KMS-11 (cell line): ENCODE data around the gene NRXN3.

Experiments
- H2AFZ ChIP-seq: fragments of 200-600 bp; sonication (generic); 2 replicates; pipeline ENCODE4 v1.6.1; 2016; ENCODE audit warnings: antibody characterized with exemption, mixed run types, low read depth
- H3K27ac ChIP-seq: fragments of 200-600 bp; sonication (generic); 2 replicates; pipeline ENCODE4 v1.6.1; 2016; ENCODE audit warnings: mild to moderate bottlenecking, mixed run types
- H3K27me3 ChIP-seq: fragments of 200-600 bp; sonication (generic); 2 replicates; pipeline ENCODE4 v1.6.1; 2017; ENCODE audit warnings: mild to moderate bottlenecking, low read depth, mixed run types, moderate library complexity; ENCODE audit not compliant: insufficient read depth
- H3K36me3 ChIP-seq: fragments of 200-600 bp; sonication (generic); 2 replicates; pipeline ENCODE4 v1.6.1; 2017; ENCODE audit warnings: mild to moderate bottlenecking, mixed run types; ENCODE audit not compliant: insufficient read depth
- H3K4me1 ChIP-seq: fragments of 200-600 bp; sonication (generic); 2 replicates; pipeline ENCODE4 v1.6.1; 2016; ENCODE audit warnings: mild to moderate bottlenecking, low read depth, mixed run types; ENCODE audit not compliant: poor library complexity, severe bottlenecking
- H3K4me2 ChIP-seq: fragments of 200-600 bp; sonication (generic); 2 replicates; pipeline ENCODE4 v1.7.0; 2016; ENCODE audit warnings: mild to moderate bottlenecking, mixed run types
- H3K4me3 ChIP-seq: fragments of 200-600 bp; sonication (generic); IDR thresholded peaks from 2 replicates; pipeline ENCODE4 v1.6.1; 2017; ENCODE audit warnings: low read depth, low read length, mixed read lengths; ENCODE audit not compliant: insufficient read depth
- H3K79me2 ChIP-seq: fragments of 200-600 bp; sonication (generic); 2 replicates; pipeline ENCODE4 v1.6.1; 2016; ENCODE audit warnings: low read depth, mixed run types; ENCODE audit not compliant: insufficient read depth
- H3K9ac ChIP-seq: fragments of 200-600 bp; sonication (generic); 2 replicates; pipeline ENCODE4 v1.6.1; 2016; ENCODE audit warnings: mild to moderate bottlenecking, mixed run types
- H4K20me1 ChIP-seq: fragments of 200-600 bp; sonication (generic); 2 replicates; pipeline ENCODE4 v1.6.1; 2016; ENCODE audit warnings: mild to moderate bottlenecking, mixed run types; ENCODE audit not compliant: insufficient read depth
- TF ChIP-seq, protein P1 (sequence below): fragments of 200-600 bp; sonication (generic); conservative IDR thresholded peaks from 2 replicates; pipeline ENCODE4 v1.6.1; 2017; ENCODE audit warnings: low read depth, mild to moderate bottlenecking, antibody characterized with exemption, low read length, moderate library complexity, mixed read lengths

Gene NRXN3

DNA sequence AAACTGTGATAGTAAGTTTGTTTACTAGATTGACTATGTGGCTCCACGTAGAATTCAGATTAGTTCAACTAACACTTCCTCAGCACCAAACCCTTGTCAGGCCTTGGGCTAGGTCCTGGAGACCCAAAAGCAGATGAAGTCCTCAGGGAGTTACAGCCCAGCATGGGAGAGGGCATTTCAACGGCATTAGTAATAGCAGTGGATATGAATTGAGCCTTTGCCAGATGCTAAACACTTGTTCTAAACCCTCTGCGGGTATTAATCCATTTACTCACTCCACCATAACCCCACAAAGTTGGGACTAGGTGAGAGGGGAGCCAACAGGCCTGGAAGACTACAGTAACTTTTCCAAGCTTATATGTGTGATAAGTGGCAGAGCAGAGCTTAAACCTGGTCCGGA, 1326.5 kb downstream of the NRXN3 start:
- Histone ChIP-seq H3K4me3 (no peak overlapping the region), H3K9ac (no peak overlapping the region), H3K4me2 (no peak overlapping the region), H4K20me1 (no peaks in the 10 kb centered on the region), H2AFZ (no peak overlapping the region), H3K4me1 (no peaks in the 10 kb centered on the region), H3K27ac (no peak overlapping the region), H3K36me3 (no peaks in the 10 kb centered on the region), H3K79me2 (no peaks in the 10 kb centered on the region), H3K27me3 (no peaks in the 10 kb centered on the region)
- TF ChIP-seq, protein P1, sequence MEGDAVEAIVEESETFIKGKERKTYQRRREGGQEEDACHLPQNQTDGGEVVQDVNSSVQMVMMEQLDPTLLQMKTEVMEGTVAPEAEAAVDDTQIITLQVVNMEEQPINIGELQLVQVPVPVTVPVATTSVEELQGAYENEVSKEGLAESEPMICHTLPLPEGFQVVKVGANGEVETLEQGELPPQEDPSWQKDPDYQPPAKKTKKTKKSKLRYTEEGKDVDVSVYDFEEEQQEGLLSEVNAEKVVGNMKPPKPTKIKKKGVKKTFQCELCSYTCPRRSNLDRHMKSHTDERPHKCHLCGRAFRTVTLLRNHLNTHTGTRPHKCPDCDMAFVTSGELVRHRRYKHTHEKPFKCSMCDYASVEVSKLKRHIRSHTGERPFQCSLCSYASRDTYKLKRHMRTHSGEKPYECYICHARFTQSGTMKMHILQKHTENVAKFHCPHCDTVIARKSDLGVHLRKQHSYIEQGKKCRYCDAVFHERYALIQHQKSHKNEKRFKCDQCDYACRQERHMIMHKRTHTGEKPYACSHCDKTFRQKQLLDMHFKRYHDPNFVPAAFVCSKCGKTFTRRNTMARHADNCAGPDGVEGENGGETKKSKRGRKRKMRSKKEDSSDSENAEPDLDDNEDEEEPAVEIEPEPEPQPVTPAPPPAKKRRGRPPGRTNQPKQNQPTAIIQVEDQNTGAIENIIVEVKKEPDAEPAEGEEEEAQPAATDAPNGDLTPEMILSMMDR, result no peak

DNA sequence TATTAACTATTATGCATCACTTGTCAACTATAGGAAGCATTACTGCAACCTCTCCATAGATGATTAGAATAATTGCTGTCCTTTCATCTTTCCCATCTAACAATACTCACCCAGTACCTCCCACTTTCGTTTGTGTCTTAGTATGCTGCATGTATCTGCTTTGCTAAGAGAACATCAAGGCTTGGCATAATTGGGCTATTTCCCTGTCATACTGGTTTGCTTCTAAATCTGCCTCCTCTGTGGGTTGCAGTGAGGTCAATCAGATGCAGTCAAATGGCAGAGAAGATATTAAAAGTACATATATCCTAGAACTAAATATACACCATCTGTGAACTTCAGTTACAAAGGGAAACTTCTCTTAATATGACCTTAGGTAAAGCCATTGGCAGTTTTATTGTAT, 1330.3 kb downstream of the NRXN3 start:
- Histone ChIP-seq H3K4me1 (no peaks in the 10 kb centered on the region), H2AFZ (no peak overlapping the region), H3K4me3 (no peak overlapping the region), H3K4me2 (no peak overlapping the region), H3K79me2 (no peaks in the 10 kb centered on the region), H3K9ac (no peak overlapping the region), H3K36me3 (no peaks in the 10 kb centered on the region), H3K27ac (no peak overlapping the region), H4K20me1 (no peaks in the 10 kb centered on the region), H3K27me3 (no peaks in the 10 kb centered on the region)
- TF ChIP-seq, protein P1, result no peak

DNA sequence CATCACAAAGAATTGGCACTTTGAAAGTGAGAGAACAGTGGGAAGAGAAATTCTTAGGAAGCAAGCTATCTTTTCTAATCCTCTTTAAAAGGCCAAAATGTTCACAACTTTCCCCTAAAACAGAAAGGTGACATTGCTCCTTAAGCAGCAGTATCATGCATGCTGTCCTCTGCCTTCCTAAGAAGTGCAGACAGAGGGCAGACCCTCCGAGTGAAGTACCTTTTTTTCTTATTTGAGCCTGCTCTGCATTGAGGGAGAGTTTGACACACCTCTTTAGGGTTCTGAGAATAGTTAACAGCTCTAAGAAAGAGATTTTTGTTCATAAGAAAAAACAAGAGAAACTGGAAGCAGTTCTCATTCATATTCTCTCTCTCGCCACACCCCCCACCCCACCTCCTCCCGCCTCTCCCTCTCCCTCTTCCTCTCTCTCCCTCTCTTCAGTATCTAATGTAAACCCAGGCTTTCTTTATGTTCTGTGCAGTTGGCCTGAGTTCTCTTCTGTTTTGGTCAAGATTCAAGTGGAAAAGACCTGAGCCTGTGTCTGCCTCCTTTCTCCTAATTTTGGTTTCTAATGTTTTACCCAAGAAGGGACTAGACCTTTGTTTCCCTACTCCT, 1332.1 kb downstream of the NRXN3 start:
- H3K27ac ChIP-seq, result no peak overlapping the region

DNA sequence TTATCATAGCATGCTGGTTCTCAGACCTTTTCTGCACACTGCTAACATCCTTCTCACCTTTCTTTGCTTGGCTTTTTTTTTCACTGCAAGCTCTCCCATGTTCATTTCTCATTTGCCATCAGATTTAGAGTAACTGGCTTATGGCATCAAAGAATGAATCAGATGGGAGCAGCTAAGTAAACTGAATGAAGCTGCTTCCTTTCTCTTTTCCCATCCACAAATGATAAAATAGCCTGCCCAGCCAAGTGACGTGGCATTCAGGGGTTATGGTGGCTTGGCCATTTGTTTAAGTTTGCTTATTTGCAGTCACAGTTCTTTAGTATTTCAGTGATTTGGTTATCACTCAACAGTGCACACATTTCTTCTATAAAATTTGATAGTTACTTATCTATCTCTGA, 1332.6 kb downstream of the NRXN3 start:
- Histone ChIP-seq H3K27ac (no peak overlapping the region), H3K4me3 (no peak overlapping the region), H3K9ac (no peak overlapping the region), H3K27me3 (no peaks in the 10 kb centered on the region), H4K20me1 (no peaks in the 10 kb centered on the region), H2AFZ (no peak overlapping the region), H3K79me2 (no peaks in the 10 kb centered on the region), H3K36me3 (no peaks in the 10 kb centered on the region), H3K4me1 (no peaks in the 10 kb centered on the region), H3K4me2 (no peak overlapping the region)
- TF ChIP-seq, protein P1, result no peak

More for the DNA sequence above, 1332.1 kb downstream of the NRXN3 start:
- TF ChIP-seq, protein P1, result no peak
- Histone ChIP-seq H4K20me1 (no peaks in the 10 kb centered on the region), H3K4me1 (no peaks in the 10 kb centered on the region), H2AFZ (no peak overlapping the region), H3K4me2 (no peak overlapping the region), H3K36me3 (no peaks in the 10 kb centered on the region), H3K79me2 (no peaks in the 10 kb centered on the region), H3K4me3 (no peak overlapping the region), H3K9ac (no peak overlapping the region), H3K27me3 (no peaks in the 10 kb centered on the region)
